WERI-Rb-1 (cell line): ENCODE data around the gene BGN.

Experiments
- DNase-seq: peaks from one replicate; pipeline ENCODE4 v3.0.0-alpha.2; 2020
- H3K27ac ChIP-seq: fragments of 250-450 bp; sonication (Bioruptor Pico); 2 replicates; pipeline ENCODE4 v1.5.1; 2020; ENCODE audit warnings: mild to moderate bottlenecking, moderate library complexity
- H3K27me3 ChIP-seq: fragments of 250-450 bp; sonication (Bioruptor Pico); 2 replicates; pipeline ENCODE4 v1.5.1; 2021; ENCODE audit warnings: mild to moderate bottlenecking, low read depth, moderate library complexity; ENCODE audit not compliant: insufficient read depth, severe bottlenecking
- H3K36me3 ChIP-seq: fragments of 250-450 bp; sonication (Bioruptor Pico); 2 replicates; pipeline ENCODE4 v1.5.1; 2020; ENCODE audit warnings: mild to moderate bottlenecking, moderate library complexity
- H3K4me3 ChIP-seq: 2 replicates; pipeline ENCODE4 v1.5.1; 2011; ENCODE audit warnings: low read depth, mild to moderate bottlenecking, control low read depth, low read length
- H3K9me3 ChIP-seq: fragments of 250-450 bp; sonication (Bioruptor Pico); 2 replicates; pipeline ENCODE4 v1.5.1; 2021; ENCODE audit warnings: mild to moderate bottlenecking, moderate library complexity; ENCODE audit not compliant: severe bottlenecking
- CTCF ChIP-seq: IDR thresholded peaks from 2 replicates; pipeline ENCODE4 v1.5.1; 2011; ENCODE audit warnings: low read depth, mild to moderate bottlenecking, control low read depth, inconsistent platforms, low read length

Gene BGN

GRCh38 chrX:153522259-153522658, 27.5 kb downstream of the BGN start:
- Histone ChIP-seq H3K9me3 (no peaks in the 10 kb centered on the region), H3K27me3 (peaks cover 20% of the 10 kb centered on the region), H3K4me3 (no peak overlapping the region), H3K36me3 (no peaks in the 10 kb centered on the region; the same call in 1 of the 2 replicates), H3K27ac (no peak overlapping the region; the same call in 1 of the 2 replicates)
- peak; percentile 67 for DNase-seq
- no peak for TF ChIP-seq CTCF

- no peak for TF ChIP-seq CTCF
- Histone ChIP-seq H3K9me3 (no peaks in the 10 kb centered on the region), H3K4me3 (no peak overlapping the region), H3K27ac (0 out of 2 replicates have a peak overlapping the region, but pooled peaks have one; percentile 8), H3K27me3 (peaks cover 22% of the 10 kb centered on the region), H3K36me3 (no peaks in the 10 kb centered on the region; the same call in 1 of the 2 replicates)
- DNase-seq = no peak
Measured at GRCh38 chrX:153523269-153523668, 28.5 kb downstream of the BGN start.

GRCh38 chrX:153524234-153524633, 29.5 kb downstream of the BGN start:
- H3K4me3 ChIP-seq = peak overlapping the region; percentile 6; the same call in 1 of the 2 replicates
- no peaks in the 10 kb centered on the region; the same call in 1 of the 2 replicates for H3K36me3 ChIP-seq
- H3K27ac ChIP-seq = peak overlapping the region; percentile 77
- peak; percentile 58 for DNase-seq
- H3K9me3 ChIP-seq = no peaks in the 10 kb centered on the region
- peaks cover 15% of the 10 kb centered on the region for H3K27me3 ChIP-seq
- TF ChIP-seq CTCF = no peak

GRCh38 chrX:153525451-153525850, 30.7 kb downstream of the BGN start:
- Histone ChIP-seq H3K36me3 (no peaks in the 10 kb centered on the region; the same call in 1 of the 2 replicates), H3K27ac (peak overlapping the region; percentile 77), H3K27me3 (peaks cover 15% of the 10 kb centered on the region), H3K9me3 (no peaks in the 10 kb centered on the region), H3K4me3 (no peak overlapping the region; the same call in 1 of the 2 replicates)
- TF ChIP-seq CTCF = no peak
- DNase-seq = no peak

GRCh38 chrX:153526042-153526441, 31.3 kb downstream of the BGN start:
- H3K36me3 ChIP-seq = no peaks in the 10 kb centered on the region; the same call in 1 of the 2 replicates
- DNase-seq = peak; percentile 83
- no peak overlapping the region for H3K4me3 ChIP-seq
- peak overlapping the region; percentile 77 for H3K27ac ChIP-seq
- peaks cover 15% of the 10 kb centered on the region for H3K27me3 ChIP-seq
- no peaks in the 10 kb centered on the region for H3K9me3 ChIP-seq
- TF ChIP-seq CTCF = no peak

GRCh38 chrX:153526801-153527200, 32.0 kb downstream of the BGN start:
- Histone ChIP-seq H3K9me3 (no peaks in the 10 kb centered on the region), H3K27ac (peak overlapping the region; percentile 77), H3K36me3 (no peaks in the 10 kb centered on the region; the same call in 1 of the 2 replicates), H3K27me3 (peaks cover 15% of the 10 kb centered on the region), H3K4me3 (no peak overlapping the region)
- TF ChIP-seq CTCF = no peak
- peak; percentile 79 for DNase-seq
